Activated CD4-positive, CD25-positive, alpha-beta regulatory T cell treated with anti-CD3 and anti-CD28 coated beads, Interleukin-2, amount 50 U/mL, for 72 hours (primary cell): ENCODE measurements around the gene PCDHA1.
"Not testable (repeated sequence)": the region's sequence is repeated elsewhere in the genome, so short reads cannot be mapped to it uniquely, and the experiment has no call there.

Experiments used
- DNase-seq: peaks from one replicate; pipeline ENCODE4 v3.0.0; 2021

PCDHA1 gene

GRCh38 chr5:140855772-140856674 lies 70.1 kb downstream of the PCDHA1 start, which contains the start of gene PCDHA10:
Gene PCDHA10 (plus strand): TSS chr5:140855897. CDS start chr5:140856049, 152 bp downstream.
- DNase-seq = no peak

- DNase-seq = no peak
Measured at GRCh38 chr5:140857177-140857986, 71.4 kb downstream of the PCDHA1 start.

- no peak for DNase-seq
Measured at GRCh38 chr5:140857987-140858240, 72.0 kb downstream of the PCDHA1 start.

GRCh38 chr5:140862441-140863295 lies 76.7 kb downstream of the PCDHA1 start:
- DNase-seq = no peak

GRCh38 chr5:140868721-140869554 lies 83.0 kb downstream of the PCDHA1 start, which contains the start of gene PCDHA11:
Gene PCDHA11 (plus strand): TSS chr5:140868957. CDS start chr5:140869104, 147 bp downstream.
- no peak for DNase-seq

- no peak for DNase-seq
Measured at GRCh38 chr5:140869555-140869886, 83.6 kb downstream of the PCDHA1 start.

- DNase-seq = no peak
Measured at GRCh38 chr5:140870221-140871201, 84.6 kb downstream of the PCDHA1 start.

- DNase-seq = no peak
Measured at GRCh38 chr5:140875085-140876065, 89.4 kb downstream of the PCDHA1 start, which contains the start of gene PCDHA12. Gene PCDHA12 (plus strand): TSS chr5:140875308. CDS start chr5:140875473, 165 bp downstream.

- not testable (repeated sequence) for DNase-seq
Measured at GRCh38 chr5:140876541-140877261, 90.8 kb downstream of the PCDHA1 start.

- DNase-seq = no peak
Measured at GRCh38 chr5:140877262-140877581, 91.3 kb downstream of the PCDHA1 start.

GRCh38 chr5:140881889-140882590 lies 96.1 kb downstream of the PCDHA1 start, which contains the start of gene PCDHA13:
Gene PCDHA13 (plus strand): TSS chr5:140882124. CDS start chr5:140882269, 145 bp downstream.
- DNase-seq = no peak

- DNase-seq = no peak
Measured at GRCh38 chr5:140882591-140882899, 96.6 kb downstream of the PCDHA1 start.

- DNase-seq = no peak
Measured at GRCh38 chr5:140883373-140883772, 97.4 kb downstream of the PCDHA1 start.

GRCh38 chr5:140883927-140884697 lies 98.2 kb downstream of the PCDHA1 start:
- no peak for DNase-seq

- no peak for DNase-seq
Measured at GRCh38 chr5:140916325-140916724, 130.4 kb downstream of the PCDHA1 start.

- no peak for DNase-seq
Measured at GRCh38 chr5:140923601-140924000, 137.7 kb downstream of the PCDHA1 start.

GRCh38 chr5:140925806-140926442 lies 140.0 kb downstream of the PCDHA1 start, which contains the start of gene PCDHAC1:
Gene PCDHAC1 (plus strand): TSS chr5:140926299. CDS start chr5:140926893, 594 bp downstream.
- no peak for DNase-seq
